ENCODE results near the gene FZR1. TPM values are rescaled to one million over a fixed set of nuclear protein-coding genes. Genes with fewer than 3 reads are reported as not detected.
"Not testable (repeated sequence)": the region's sequence is repeated elsewhere in the genome, so short reads cannot be mapped to it uniquely, and the experiment has no call there.

Gene FZR1
- total RNA-seq, 8 experiments from 2014 or later: 15.8 to 33.6 (median 23.0) TPM

GRCh38 chr19:3584036-3584802, 78.1 kb downstream of the FZR1 start:
- 44 to 100% (median 80%) methylated on average over 1 to 12 of the region's 15 CpGs; no CpG with 5 or more reads in 1 of the 10 experiments for WGBS, 10 experiments
- ATAC-seq (replicated peaks in 6 of 8); H3K27ac ChIP-seq; in situ Hi-C loops (cut with MboI; ENCODE audit: low pct_unique_long_range_greater_than_20kb in 2 of 9, low sequenced_read_pairs in 9 of 9, unreplicated experiment in 9 of 9); H3K4me3 ChIP-seq: not testable (repeated sequence)
- peaks cover 0 to 10% of the 10 kb centered on the region in 2 donors for H3K4me1 ChIP-seq (replicated peaks in 1 of 2)

GRCh38 chr19:3585301-3586126, 79.4 kb downstream of the FZR1 start, which contains the start of gene GIPC3:
TSS of gene GIPC3 (plus strand) at chr19:3585478. CDS start at chr19:3585598, 120 bp downstream.
- peak in 2 of 8 experiments; percentile 3 to 16 for ATAC-seq (replicated peaks in 6 of 8)
- no peak within 1 kb of the TSS for H3K27ac ChIP-seq
- in situ Hi-C loops (cut with MboI; ENCODE audit: low pct_unique_long_range_greater_than_20kb in 2 of 9, low sequenced_read_pairs in 9 of 9, unreplicated experiment in 9 of 9): no loop called here

DNA sequence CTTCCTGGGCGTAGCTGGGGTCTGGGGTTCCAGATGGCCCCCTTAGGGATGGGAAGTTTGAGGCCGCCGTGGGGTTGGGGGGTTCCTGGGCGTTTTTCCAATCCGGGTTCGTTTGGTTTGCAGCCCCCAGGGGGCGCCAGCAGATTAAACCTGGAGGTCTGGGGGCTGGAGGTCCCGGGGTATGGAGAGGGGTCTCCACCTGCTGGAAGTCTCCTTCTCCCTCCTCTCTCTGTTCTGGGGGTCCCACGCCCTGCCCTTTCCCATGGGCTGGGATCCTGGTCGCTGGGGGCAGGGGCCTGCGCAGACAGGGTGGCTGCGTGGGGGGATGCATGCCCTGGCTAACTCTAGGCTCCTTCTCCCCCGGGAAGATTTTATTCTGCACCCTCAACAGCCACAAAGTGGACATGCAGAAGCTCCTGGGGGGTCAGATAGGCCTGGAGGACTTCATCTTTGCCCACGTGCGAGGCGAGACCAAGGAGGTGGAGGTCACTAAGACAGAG, 80.1 kb downstream of the FZR1 start:
- H3K27ac ChIP-seq: no peak overlapping the region
- H3K4me1 ChIP-seq (replicated peaks in 1 of 2): no peaks in the 10 kb centered on the region
- WGBS, 10 experiments: 0 to 27% methylated on average over 5 to 7 of the region's 16 CpGs; no CpG with 5 or more reads in 8 of the 10 experiments
- no peak overlapping the region for H3K4me3 ChIP-seq
- peak in 4 of 8 experiments; percentile 15 to 57 (median 28) for ATAC-seq (replicated peaks in 6 of 8)
- in situ Hi-C loops (cut with MboI; ENCODE audit: low pct_unique_long_range_greater_than_20kb in 2 of 9, low sequenced_read_pairs in 9 of 9, unreplicated experiment in 9 of 9): no loop called here

More at GRCh38 chr19:3585301-3586126, 79.4 kb downstream of the FZR1 start, which contains the start of gene GIPC3:
- WGBS, 10 experiments: 0 to 24% methylated on average over 1 to 5 of the region's 84 CpGs; no CpG with 5 or more reads in 8 of the 10 experiments
- Histone ChIP-seq H3K4me1 (replicated peaks in 1 of 2) (peaks cover 0 to 1% of the 10 kb centered on the region in 2 donors), H3K4me3 (no peak within 1 kb of the TSS)

DNA sequence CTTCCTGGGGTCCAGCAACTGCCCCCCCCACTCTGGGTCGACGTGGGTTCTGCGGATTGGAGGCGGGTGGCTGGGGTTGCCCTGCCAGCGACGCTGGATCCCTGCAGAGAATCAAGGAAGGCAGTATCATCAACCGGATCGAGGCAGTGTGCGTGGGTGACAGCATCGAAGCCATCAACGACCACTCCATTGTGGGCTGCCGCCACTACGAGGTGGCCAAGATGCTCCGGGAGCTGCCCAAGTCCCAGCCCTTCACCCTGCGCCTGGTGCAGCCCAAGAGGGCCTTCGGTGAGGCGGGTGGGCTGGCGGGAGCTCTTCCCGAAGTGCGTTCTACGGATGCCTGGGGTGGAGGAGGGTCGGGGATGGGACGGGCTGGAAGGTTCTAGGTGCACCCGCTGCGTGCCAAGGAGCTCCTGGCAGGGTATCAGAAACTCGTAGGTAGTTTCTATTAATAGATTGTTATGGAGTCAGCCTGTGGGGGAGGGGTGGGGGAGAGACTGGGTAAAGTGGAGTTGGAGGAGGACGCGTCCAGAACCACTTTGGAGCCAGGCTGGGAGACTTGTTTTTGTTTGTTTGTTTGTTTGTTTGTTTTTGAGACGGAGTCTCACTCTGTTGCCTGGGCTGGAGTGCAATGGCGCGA, 80.7 kb downstream of the FZR1 start:
- no peaks in the 10 kb centered on the region for H3K4me1 ChIP-seq (replicated peaks in 1 of 2)
- WGBS, 10 experiments: 60 to 80% (median 70%) methylated on average over 1 to 2 of the region's 31 CpGs; no CpG with 5 or more reads in 7 of the 10 experiments
- no peak overlapping the region for H3K27ac ChIP-seq
- in situ Hi-C loops (cut with MboI; ENCODE audit: low pct_unique_long_range_greater_than_20kb in 2 of 9, low sequenced_read_pairs in 9 of 9, unreplicated experiment in 9 of 9): no loop called here
- ATAC-seq (replicated peaks in 6 of 8): peak in 3 of 8 experiments; percentile 29 to 56 (median 33)
- no peak overlapping the region for H3K4me3 ChIP-seq

Other genes starting within 250 kb of the FZR1 start
- gene NFIC, start 139.7 kb upstream of the FZR1 start, total RNA-seq: 10 to 100 TPM in 4 of 8 experiments, 1 to 10 TPM in 2, under 1 TPM in 2; 0.82 to 77.5 (median 6.3) TPM
- 1 to 10 TPM in 1 of 8 experiments, under 1 TPM in 3, not detected in 4; 0.11 to 1.3 (median 0.52) TPM for gene SMIM24, start 25.8 kb upstream of the FZR1 start, total RNA-seq
- gene SMIM44, start 22.9 kb upstream of the FZR1 start, total RNA-seq: not detected
- gene DOHH, start 5.6 kb upstream of the FZR1 start, total RNA-seq: 10 to 100 TPM in 2 of 8 experiments, 1 to 10 TPM in 6; 4.6 to 11.4 (median 8.2) TPM
- 1 to 10 TPM in 4 of 8 experiments, under 1 TPM in 4; 0.50 to 4.3 (median 0.99) TPM for gene TEKTIP1, start 32.9 kb downstream of the FZR1 start, total RNA-seq
- 10 to 100 TPM; 21.9 to 87.4 (median 44.0) TPM for gene MFSD12, start 51.3 kb downstream of the FZR1 start, total RNA-seq
- gene HMG20B, start 66.6 kb downstream of the FZR1 start, total RNA-seq: 100 to 1,000 TPM in 1 of 8 experiments, 10 to 100 TPM in 7; 17.0 to 122 (median 35.3) TPM
- gene GIPC3, start 79.2 kb downstream of the FZR1 start, total RNA-seq: under 1 TPM in 7 of 8 experiments, not detected in 1; 0.05 to 0.84 (median 0.14) TPM
- under 1 TPM in 7 of 8 experiments, not detected in 1; 0.07 to 0.62 (median 0.36) TPM for gene TBXA2R, start 100.6 kb downstream of the FZR1 start, total RNA-seq
- 10 to 100 TPM; 11.7 to 23.0 (median 15.7) TPM for gene CACTIN, start 120.5 kb downstream of the FZR1 start, total RNA-seq
- 10 to 100 TPM in 6 of 8 experiments, 1 to 10 TPM in 2; 6.7 to 21.4 (median 13.7) TPM for gene PIP5K1C, start 194.2 kb downstream of the FZR1 start, total RNA-seq
- gene TJP3, start 202.1 kb downstream of the FZR1 start, total RNA-seq: 1 to 10 TPM in 2 of 8 experiments, under 1 TPM in 3, not detected in 3; 0.41 to 7.4 (median 0.96) TPM

All from motor neuron (in vitro differentiated cells).